NCI-H345 treated with DMSO at 0.1 percent for 48 hours (cell line): ENCODE results near the gene EIF4E1B.

Experiments
- DNase-seq: peaks from one replicate; lab custom pipeline; 2025; ENCODE audit not compliant: unreplicated experiment; lab: John Stamatoyannopoulos, UW

Gene EIF4E1B

GRCh38 chr5:176644878-176645670, 14.6 kb downstream of the EIF4E1B start:
- no peak for DNase-seq

GRCh38 chr5:176646049-176646706, 15.7 kb downstream of the EIF4E1B start:
- DNase-seq = no peak

- DNase-seq = no peak
These were observed 16.2 kb downstream of the EIF4E1B start for GRCh38 chr5:176646707-176647029.

GRCh38 chr5:176647030-176647842, 16.8 kb downstream of the EIF4E1B start, which contains the start of gene TSPAN17:
TSS of gene TSPAN17 (plus strand) at chr5:176647484. CDS start at chr5:176647616, 132 bp downstream.
- peak; percentile 97 for DNase-seq

- peak; percentile 42 for DNase-seq
These were observed 17.5 kb downstream of the EIF4E1B start for GRCh38 chr5:176647843-176648473.

DNA sequence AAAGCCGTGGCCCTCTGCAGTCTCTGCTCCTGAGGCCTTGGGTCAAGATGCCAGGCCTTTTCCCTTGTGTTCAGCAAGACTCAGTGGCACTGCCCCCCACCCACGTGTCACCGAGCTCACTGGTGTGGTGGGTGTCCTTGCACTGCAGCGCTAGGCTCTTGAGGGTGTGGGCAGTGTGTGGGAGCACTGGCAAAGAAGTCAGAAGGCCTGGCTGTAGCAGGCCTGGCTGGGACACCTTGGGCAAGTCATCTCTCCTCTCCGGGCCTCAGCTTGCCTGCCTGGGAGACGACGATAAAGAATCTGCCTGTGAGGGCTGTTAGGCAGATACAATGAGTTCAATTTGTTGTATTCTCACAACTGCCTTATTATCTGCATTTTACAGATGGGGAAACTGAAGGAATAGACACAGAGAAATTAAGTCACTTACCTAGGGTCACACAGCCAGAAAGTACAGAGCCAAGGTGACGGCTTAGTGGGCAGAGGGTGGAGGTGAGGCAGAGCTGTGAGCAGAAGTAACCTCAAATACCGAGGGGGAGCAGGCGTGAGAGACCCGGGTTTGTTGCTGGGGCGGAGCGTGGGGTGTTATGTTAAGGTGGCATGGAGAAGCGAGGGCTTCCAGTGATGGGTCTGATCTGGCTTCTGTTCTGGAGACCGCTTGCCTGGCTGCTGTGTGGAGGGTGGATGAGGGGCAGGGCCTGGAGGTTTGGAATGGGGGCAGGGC, 18.2 kb downstream of the EIF4E1B start:
- DNase-seq = no peak

DNA sequence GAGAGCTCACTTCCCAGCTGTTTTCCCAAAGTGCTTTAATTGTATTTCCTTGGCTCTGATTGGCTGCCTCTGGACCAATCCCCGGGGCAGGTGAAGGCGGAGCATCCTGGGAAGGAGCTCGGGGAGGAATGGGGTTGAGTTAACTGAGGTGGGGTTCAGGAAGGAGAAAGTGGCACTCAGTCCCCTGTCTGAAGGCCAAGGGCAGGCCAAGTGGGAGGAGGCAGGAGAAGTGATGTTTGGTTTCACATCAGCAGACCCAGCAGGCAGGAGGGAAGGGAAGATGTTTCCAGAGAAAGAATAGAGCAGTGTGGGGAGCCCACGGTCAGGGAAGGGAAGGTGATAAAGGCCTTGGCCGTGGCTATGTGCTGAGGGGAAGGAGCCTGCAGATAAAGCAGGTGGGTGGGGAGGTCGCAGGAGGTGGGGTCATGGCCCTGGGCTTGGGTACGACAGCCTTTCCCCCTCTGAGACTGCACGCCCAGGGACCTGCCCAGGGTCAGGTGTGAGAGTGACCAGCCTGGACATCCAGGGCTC, 19.9 kb downstream of the EIF4E1B start:
- DNase-seq = no peak

- DNase-seq = no peak
These were observed 21.1 kb downstream of the EIF4E1B start for GRCh38 chr5:176651472-176651980.

GRCh38 chr5:176652136-176652535, 21.7 kb downstream of the EIF4E1B start:
- no peak for DNase-seq

GRCh38 chr5:176653401-176654385, 23.2 kb downstream of the EIF4E1B start:
- DNase-seq = no peak

DNA sequence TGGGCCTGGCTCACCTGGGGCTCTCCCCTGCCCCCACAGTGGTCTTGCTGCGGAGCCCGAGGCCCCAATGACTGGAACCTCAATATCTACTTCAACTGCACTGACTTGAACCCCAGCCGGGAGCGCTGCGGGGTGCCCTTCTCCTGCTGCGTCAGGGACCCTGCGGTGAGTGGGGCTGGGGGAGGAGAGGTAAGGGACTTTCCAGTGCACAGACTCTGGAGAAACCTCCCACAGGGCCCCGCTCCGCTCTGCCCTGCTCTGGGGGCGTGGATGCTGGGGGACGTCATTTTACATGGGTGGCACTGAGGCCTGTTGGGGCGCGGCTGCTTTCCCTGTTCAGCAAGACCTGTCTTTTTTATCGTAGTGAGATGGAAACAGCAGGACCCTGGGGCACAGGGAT, 24.4 kb downstream of the EIF4E1B start:
- DNase-seq = no peak

- no peak for DNase-seq
These were observed 26.1 kb downstream of the EIF4E1B start for GRCh38 chr5:176656467-176656990.

DNA sequence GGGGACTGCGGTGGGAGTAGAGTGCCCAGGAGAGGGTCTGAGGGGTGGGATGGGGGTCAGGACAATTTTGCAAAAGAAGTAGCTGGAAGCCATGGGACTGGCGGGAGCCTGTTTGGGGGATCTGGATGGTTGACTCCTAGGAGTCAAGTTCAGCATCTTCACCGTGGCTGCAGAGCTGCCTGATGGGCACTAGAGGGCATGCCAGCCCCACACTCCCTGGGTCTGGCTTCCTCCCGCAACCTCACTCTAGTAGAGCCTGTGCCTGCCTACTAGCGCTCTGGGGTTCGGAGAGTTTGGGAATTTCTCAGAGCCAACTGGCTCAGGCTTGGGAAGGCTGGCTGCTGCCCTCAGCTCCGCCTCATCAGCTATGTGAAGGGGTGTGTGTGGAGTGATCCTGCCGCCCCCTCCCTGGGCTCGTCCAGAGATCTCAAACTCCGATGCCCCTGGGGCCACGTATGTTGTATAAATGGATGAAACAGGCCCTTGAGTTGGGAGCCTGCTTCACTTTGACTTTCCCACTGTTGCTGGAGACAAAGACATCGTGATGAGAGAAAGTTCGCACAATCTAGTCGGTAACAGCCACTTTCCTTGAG, 27.6 kb downstream of the EIF4E1B start:
- DNase-seq = peak; percentile 65

- DNase-seq = no peak
These were observed 28.5 kb downstream of the EIF4E1B start for GRCh38 chr5:176658817-176659511.

GRCh38 chr5:176659512-176659839, 29.0 kb downstream of the EIF4E1B start:
- DNase-seq = no peak

- no peak for DNase-seq
These were observed 29.5 kb downstream of the EIF4E1B start for GRCh38 chr5:176659860-176660461.

- DNase-seq = peak; percentile 67
These were observed 30.0 kb downstream of the EIF4E1B start for GRCh38 chr5:176660530-176660859.
